ENCODE results near the gene ZDHHC12. TPM values are rescaled to one million over a fixed set of nuclear protein-coding genes. Genes with fewer than 3 reads are reported as not detected.

ZDHHC12 gene
- total and polyA plus RNA-seq, 3 donors from 2014 or later = 36.4 to 57.5 (median 39.3) TPM

DNA sequence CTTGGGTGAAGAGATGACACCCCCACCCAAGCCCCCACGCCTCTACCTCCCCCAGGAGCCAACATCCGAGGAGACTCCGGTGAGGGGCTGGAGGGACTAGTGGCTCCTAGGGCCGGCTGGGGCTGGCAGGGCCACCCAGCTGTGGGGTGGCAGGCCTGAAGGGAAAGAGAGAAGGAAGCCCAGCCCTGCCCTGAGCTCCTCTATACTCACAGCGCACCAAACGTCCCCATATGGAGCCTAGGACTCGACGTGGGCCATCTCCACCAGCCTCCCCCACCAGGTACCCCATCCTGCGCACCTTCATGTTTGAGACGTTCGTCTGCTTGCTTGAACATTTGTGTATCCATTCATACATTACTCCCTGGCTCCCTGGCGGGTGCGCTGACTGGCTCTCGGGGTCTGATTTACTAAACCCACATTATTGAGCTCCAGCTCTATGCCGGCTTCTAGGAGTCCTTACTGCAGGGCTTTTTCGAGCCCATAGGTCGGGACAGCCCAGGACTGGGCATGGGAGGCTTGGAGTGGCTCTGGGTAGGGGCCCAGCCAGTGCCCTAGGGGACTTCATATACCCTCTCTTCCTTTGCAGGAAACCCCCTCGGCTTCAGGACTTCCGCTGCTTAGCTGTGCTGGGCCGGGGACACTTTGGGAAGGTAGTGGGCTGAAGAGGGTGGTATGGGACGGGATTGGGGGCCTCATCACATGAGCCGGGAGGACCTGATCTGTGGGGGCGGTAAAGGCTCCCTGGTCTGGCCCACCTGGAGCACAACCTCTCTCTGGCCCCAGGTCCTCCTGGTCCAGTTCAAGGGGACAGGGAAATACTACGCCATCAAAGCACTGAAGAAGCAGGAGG lies 9.1 kb downstream of the ZDHHC12 start:
- H3K9me3 ChIP-seq = no peaks in the 10 kb centered on the region
- H3K27me3 ChIP-seq = no peaks in the 10 kb centered on the region
- 89 to 93% methylated on average over 21 to 24 of the region's 24 CpGs for WGBS, 2 donors
- H3K4me3 ChIP-seq = no peak overlapping the region
- no peak for TF ChIP-seq POLR2A (IDR thresholded peaks at IDR 0.05)
- DNase-seq = no peak
- intact Hi-C loops (cut with DNase I; ENCODE audit: low total_unique reads) = no loop called here
- H3K36me3 ChIP-seq (ENCODE audit: low read depth, missing control alignments) = no peaks in the 10 kb centered on the region
- H3K27ac ChIP-seq = no peak overlapping the region
- no peaks in the 10 kb centered on the region for H3K4me1 ChIP-seq

DNA sequence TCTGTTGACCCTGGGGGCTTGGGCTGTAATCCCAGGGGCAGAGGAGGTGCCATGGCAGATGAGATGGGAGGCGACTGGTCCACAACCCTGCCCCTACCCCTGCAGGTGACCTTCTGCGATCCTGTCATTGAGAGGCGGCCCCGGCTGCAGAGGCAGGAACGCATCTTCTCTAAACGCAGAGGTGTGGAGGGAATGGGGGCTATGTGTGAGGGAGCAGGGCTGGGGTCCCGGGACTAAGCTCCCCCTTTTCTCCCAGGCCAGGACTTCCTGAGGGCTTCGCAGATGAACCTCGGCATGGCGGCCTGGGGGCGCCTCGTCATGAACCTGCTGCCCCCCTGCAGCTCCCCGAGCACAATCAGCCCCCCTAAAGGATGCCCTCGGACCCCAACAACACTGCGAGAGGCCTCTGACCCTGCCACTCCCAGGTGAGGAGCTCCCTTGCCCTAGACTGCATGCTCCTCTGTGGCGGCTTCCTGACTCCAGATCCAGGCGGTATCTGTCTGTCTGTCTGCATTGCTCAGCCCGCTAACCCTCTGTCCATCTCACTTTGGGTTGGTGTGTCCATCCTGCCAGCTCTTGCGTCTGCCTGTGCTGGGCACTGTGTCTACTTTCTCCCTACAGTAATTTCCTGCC lies 9.9 kb downstream of the ZDHHC12 start:
- no peak overlapping the region for H3K4me3 ChIP-seq
- no peak overlapping the region for H3K27ac ChIP-seq
- H3K9me3 ChIP-seq = no peaks in the 10 kb centered on the region
- H3K36me3 ChIP-seq (ENCODE audit: low read depth, missing control alignments) = no peaks in the 10 kb centered on the region
- TF ChIP-seq POLR2A (IDR thresholded peaks at IDR 0.05) = no peak
- TF ChIP-seq, protein P1, sequence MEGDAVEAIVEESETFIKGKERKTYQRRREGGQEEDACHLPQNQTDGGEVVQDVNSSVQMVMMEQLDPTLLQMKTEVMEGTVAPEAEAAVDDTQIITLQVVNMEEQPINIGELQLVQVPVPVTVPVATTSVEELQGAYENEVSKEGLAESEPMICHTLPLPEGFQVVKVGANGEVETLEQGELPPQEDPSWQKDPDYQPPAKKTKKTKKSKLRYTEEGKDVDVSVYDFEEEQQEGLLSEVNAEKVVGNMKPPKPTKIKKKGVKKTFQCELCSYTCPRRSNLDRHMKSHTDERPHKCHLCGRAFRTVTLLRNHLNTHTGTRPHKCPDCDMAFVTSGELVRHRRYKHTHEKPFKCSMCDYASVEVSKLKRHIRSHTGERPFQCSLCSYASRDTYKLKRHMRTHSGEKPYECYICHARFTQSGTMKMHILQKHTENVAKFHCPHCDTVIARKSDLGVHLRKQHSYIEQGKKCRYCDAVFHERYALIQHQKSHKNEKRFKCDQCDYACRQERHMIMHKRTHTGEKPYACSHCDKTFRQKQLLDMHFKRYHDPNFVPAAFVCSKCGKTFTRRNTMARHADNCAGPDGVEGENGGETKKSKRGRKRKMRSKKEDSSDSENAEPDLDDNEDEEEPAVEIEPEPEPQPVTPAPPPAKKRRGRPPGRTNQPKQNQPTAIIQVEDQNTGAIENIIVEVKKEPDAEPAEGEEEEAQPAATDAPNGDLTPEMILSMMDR (IDR thresholded peaks at IDR 0.05) = no peak
- H3K27me3 ChIP-seq = no peaks in the 10 kb centered on the region
- DNase-seq = no peak
- intact Hi-C loops (cut with DNase I; ENCODE audit: low total_unique reads) = no loop called here
- 89 to 94% methylated on average over 10 to 19 of the region's 19 CpGs for WGBS, 2 donors
- no peaks in the 10 kb centered on the region for H3K4me1 ChIP-seq

DNA sequence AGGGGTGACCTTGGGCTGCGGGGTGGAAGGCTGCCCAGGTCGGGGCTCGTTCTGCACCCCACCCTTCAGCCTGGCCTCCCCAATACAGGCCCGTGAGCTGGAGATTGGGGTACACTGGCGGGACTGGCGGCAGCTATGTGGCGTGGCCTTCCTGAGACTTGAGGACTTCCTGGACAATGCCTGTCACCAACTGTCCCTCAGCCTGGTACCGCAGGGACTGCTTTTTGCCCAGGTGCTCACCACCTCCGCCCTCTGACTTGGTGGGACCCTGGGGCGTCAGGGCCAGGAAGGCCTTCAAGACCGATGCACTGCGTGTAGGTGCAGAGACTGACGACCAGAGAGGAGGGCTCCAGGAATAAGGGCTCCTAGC lies 10.5 kb downstream of the ZDHHC12 start:
- H3K27ac ChIP-seq = no peak overlapping the region
- intact Hi-C loops (cut with DNase I; ENCODE audit: low total_unique reads) = no loop called here
- H3K27me3 ChIP-seq = no peaks in the 10 kb centered on the region
- WGBS, 2 donors = 92 to 96% methylated on average over 10 to 13 of the region's 13 CpGs
- H3K36me3 ChIP-seq (ENCODE audit: low read depth, missing control alignments) = no peaks in the 10 kb centered on the region
- DNase-seq = no peak
- no peak for TF ChIP-seq POLR2A (IDR thresholded peaks at IDR 0.05)
- TF ChIP-seq, protein P1 (IDR thresholded peaks at IDR 0.05) = no peak
- H3K4me1 ChIP-seq = no peaks in the 10 kb centered on the region
- no peak overlapping the region for H3K4me3 ChIP-seq
- no peaks in the 10 kb centered on the region for H3K9me3 ChIP-seq

DNA sequence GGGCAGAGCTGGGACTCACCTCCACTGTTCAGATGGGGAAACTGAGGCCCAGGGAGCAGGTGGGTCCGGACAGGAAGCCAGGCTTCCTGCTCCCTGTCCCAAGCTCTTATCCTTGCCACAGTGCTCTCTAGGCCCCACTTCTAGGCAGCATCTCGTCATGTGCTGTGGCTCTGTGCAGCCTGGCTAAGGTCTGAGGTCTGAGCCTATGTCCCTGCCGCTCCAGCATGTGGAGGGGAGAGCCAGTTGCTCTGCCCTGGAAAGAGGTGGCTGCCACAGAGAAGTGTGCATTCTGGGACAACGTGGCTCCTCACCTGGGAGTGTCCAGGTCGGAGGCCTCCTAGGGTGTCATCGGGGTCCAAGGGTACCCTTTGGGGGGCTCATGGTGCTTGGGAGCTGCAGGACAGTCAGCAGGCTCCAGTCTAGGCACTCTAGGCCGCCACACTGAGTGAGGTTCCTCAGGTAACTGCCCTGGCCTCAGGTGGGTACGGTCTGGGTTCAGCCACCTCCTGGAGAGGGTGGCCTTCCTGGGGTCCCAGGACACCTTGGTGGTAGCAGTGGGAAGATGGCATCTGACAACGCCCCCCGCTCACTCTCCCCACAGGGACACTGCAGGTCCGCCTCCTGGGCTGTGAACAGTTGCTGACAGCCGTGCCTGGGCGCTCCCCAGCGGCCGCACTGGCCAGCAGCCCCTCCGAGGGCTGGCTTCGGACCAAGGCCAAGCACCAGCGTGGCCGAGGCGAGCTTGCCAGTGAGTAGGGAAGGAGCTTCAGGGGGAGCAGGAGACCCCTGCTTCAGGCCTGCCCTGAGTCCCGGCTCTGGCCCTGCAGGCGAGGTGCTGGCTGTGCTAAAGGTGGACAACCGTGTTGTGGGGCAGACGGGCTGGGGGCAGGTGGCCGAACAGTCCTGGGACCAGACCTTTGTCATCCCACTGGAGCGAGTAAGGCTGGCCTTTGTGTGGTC lies 11.2 kb downstream of the ZDHHC12 start:
- H3K27ac ChIP-seq = no peak overlapping the region
- DNase-seq = no peak
- 87 to 92% methylated on average over 20 to 26 of the region's 26 CpGs for WGBS, 2 donors
- H3K4me3 ChIP-seq = no peak overlapping the region
- no peaks in the 10 kb centered on the region for H3K4me1 ChIP-seq
- intact Hi-C loops (cut with DNase I; ENCODE audit: low total_unique reads) = no loop called here
- no peaks in the 10 kb centered on the region for H3K27me3 ChIP-seq
- TF ChIP-seq, protein P1 (IDR thresholded peaks at IDR 0.05) = no peak
- no peak for TF ChIP-seq POLR2A (IDR thresholded peaks at IDR 0.05)
- no peaks in the 10 kb centered on the region for H3K36me3 ChIP-seq (ENCODE audit: low read depth, missing control alignments)
- no peaks in the 10 kb centered on the region for H3K9me3 ChIP-seq

DNA sequence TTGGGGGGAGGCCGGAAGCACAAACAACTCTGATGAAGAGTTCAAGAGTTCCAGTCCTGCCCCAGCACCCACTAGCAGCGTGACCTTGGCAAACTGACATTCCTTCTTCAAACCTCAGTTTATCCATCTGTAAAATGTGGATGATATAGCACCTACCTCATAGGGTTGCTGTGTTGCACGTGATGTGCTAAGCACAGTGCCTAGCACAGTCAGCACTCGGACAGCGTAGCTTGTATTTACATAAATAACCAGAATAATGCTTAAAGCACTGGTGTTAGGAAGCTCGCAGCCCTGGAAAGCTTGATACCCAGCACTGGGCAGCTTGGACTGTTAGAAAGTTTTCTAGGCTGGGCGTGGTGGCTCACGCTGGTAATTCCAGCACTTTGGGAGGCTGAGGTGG lies 16.5 kb downstream of the ZDHHC12 start:
- TF ChIP-seq, protein P1 (IDR thresholded peaks at IDR 0.05) = no peak
- no peak for TF ChIP-seq POLR2A (IDR thresholded peaks at IDR 0.05)
- no peak for DNase-seq
- no peak overlapping the region for H3K4me3 ChIP-seq
- peaks cover 7% of the 10 kb centered on the region for H3K4me1 ChIP-seq
- WGBS, 2 donors = 97 to 98% methylated on average over 7 to 8 of the region's 8 CpGs
- no peak overlapping the region for H3K27ac ChIP-seq
- no peaks in the 10 kb centered on the region for H3K27me3 ChIP-seq
- intact Hi-C loops (cut with DNase I; ENCODE audit: low total_unique reads) = no loop called here
- no peaks in the 10 kb centered on the region for H3K9me3 ChIP-seq
- H3K36me3 ChIP-seq (ENCODE audit: low read depth, missing control alignments) = no peaks in the 10 kb centered on the region

Data from testis (tissue), 3 donors.